ENCODE data around the gene BID.

BID gene

GRCh38 chr22:17732251-17732854, 41.9 kb downstream of the BID start:
- DNase-seq = no peak

GRCh38 chr22:17729561-17729960, 44.7 kb downstream of the BID start:
- no peak for DNase-seq

GRCh38 chr22:17728786-17729185, 45.5 kb downstream of the BID start:
- DNase-seq = no peak

- DNase-seq = no peak
Measured at GRCh38 chr22:17726928-17727897, 47.1 kb downstream of the BID start.

GRCh38 chr22:17726006-17726927, 48.0 kb downstream of the BID start:
- DNase-seq = no peak

GRCh38 chr22:17725500-17725796, 48.8 kb downstream of the BID start:
- no peak for DNase-seq

- DNase-seq = no peak
Measured at GRCh38 chr22:17724678-17725499, 49.4 kb downstream of the BID start.

- DNase-seq = no peak
Measured at GRCh38 chr22:17724241-17724640, 50.0 kb downstream of the BID start.

- no peak for DNase-seq
Measured at GRCh38 chr22:17719911-17720310, 54.4 kb downstream of the BID start.

- no peak for DNase-seq
Measured at GRCh38 chr22:17717708-17718107, 56.6 kb downstream of the BID start.

- no peak for DNase-seq
Measured at GRCh38 chr22:17716529-17716928, 57.7 kb downstream of the BID start.

- DNase-seq = no peak
Measured at GRCh38 chr22:17712441-17712840, 61.8 kb downstream of the BID start.

GRCh38 chr22:17710023-17710422, 64.2 kb downstream of the BID start:
- no peak for DNase-seq

- no peak for DNase-seq
Measured at GRCh38 chr22:17707526-17707925, 66.7 kb downstream of the BID start.

- no peak for DNase-seq
Measured at GRCh38 chr22:17706947-17707346, 67.3 kb downstream of the BID start.

- DNase-seq = peak; percentile 68
Measured at GRCh38 chr22:17705951-17706900, 68.0 kb downstream of the BID start.

GRCh38 chr22:17705546-17705945, 68.7 kb downstream of the BID start:
- no peak for DNase-seq

GRCh38 chr22:17703811-17704210, 70.5 kb downstream of the BID start:
- DNase-seq = no peak

- DNase-seq = no peak
Measured at GRCh38 chr22:17700778-17701177, 73.5 kb downstream of the BID start.

GRCh38 chr22:17699696-17700340, 74.5 kb downstream of the BID start:
- no peak for DNase-seq

GRCh38 chr22:17698948-17699347, 75.3 kb downstream of the BID start:
- DNase-seq = no peak

Data from midbrain (tissue), 1 donor.